Activated T-cell treated with anti-CD3 and anti-CD28 coated beads for 24 hours (primary cell): ENCODE results near the gene RNPEP.
"Not testable (repeated sequence)": the region's sequence is repeated elsewhere in the genome, so short reads cannot be mapped to it uniquely, and the experiment has no call there.

Experiments
- DNase-seq: peaks from one replicate; pipeline ENCODE4 v3.0.0-alpha.2; 2020; ENCODE audit warnings: low read depth

The RNPEP gene

DNA sequence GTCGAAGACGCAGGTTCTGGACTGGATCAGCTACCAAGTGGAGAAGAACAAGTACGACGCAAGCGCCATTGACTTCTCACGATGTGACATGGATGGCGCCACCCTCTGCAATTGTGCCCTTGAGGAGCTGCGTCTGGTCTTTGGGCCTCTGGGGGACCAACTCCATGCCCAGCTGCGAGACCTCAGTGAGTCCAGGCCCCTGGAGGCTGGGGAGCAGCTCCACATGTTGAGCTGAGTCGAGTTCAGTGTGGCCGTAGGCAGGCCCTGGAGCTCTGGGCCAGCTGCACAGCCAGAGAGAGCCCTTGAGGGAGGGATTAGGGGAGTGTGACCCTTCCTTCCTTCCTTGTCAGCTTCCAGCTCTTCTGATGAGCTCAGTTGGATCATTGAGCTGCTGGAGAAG lies 29.5 kb downstream of the RNPEP start:
- DNase-seq, result no peak

- DNase-seq, result no peak
Observed at GRCh38 chr1:202012544-202013478, 30.4 kb downstream of the RNPEP start.

GRCh38 chr1:202013603-202014002 lies 31.2 kb downstream of the RNPEP start:
- no peak for DNase-seq

GRCh38 chr1:202014060-202014459 lies 31.6 kb downstream of the RNPEP start:
- no peak for DNase-seq

DNA sequence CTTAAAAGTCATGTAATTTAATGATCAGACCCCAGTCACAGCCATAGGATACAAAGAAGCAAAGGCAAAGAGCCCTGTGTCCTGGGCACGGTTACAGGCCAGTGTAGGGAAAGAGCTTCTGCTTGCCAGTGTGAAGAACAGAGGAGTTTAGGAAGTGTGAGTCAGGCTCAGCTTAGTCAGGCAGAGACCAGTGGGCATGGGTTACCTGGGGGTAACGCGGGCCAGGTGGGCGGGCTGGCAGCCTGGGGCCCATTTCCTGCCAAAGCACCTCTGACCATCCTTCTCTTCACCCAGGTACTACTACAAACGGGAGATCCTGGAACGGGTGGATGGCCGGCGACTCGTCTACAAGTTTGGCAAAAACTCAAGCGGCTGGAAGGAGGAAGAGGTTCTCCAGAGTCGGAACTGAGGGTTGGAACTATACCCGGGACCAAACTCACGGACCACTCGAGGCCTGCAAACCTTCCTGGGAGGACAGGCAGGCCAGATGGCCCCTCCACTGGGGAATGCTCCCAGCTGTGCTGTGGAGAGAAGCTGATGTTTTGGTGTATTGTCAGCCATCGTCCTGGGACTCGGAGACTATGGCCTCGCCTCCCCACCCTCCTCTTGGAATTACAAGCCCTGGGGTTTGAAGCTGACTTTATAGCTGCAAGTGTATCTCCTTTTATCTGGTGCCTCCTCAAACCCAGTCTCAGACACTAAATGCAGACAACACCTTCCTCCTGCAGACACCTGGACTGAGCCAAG lies 32.6 kb downstream of the RNPEP start:
- DNase-seq, result no peak

DNA sequence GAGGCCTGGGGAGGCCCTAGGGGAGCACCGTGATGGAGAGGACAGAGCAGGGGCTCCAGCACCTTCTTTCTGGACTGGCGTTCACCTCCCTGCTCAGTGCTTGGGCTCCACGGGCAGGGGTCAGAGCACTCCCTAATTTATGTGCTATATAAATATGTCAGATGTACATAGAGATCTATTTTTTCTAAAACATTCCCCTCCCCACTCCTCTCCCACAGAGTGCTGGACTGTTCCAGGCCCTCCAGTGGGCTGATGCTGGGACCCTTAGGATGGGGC lies 33.2 kb downstream of the RNPEP start:
- DNase-seq, result no peak

DNA sequence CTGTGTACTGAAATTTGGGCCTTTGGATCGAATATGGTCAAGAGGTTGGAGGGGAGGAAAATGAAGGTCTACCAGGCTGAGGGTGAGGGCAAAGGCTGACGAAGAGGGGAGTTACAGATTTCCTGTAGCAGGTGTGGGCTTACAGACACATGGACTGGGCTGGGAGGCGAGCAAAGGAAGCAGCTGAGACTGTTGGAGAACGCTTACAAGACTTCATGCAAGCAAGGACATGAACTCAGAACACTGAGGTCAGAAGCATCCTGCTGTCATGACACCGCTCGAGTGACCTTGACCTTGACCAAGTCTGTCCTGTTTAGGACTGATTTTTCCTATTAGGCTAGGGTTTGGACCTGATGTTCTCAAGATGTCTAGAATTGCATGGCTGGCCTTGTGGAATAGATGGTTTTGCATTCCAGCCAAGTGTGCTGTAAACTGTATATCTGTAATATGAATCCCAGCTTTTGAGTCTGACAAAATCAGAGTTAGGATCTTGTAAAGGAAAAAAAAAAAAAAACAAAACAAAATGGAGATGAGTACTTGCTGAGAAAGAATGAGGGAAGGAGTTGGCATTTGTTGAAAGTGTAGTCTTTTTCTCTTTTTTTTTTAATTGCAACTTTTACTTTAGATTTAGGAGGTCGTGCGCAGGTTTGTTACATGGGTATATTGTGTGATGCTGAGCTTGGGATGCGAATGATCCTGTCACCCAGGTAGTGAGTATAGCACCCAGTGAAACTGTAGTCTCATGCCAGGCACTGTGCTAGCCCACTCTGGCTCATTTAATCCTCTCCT lies 33.8 kb downstream of the RNPEP start:
- DNase-seq, result no peak

DNA sequence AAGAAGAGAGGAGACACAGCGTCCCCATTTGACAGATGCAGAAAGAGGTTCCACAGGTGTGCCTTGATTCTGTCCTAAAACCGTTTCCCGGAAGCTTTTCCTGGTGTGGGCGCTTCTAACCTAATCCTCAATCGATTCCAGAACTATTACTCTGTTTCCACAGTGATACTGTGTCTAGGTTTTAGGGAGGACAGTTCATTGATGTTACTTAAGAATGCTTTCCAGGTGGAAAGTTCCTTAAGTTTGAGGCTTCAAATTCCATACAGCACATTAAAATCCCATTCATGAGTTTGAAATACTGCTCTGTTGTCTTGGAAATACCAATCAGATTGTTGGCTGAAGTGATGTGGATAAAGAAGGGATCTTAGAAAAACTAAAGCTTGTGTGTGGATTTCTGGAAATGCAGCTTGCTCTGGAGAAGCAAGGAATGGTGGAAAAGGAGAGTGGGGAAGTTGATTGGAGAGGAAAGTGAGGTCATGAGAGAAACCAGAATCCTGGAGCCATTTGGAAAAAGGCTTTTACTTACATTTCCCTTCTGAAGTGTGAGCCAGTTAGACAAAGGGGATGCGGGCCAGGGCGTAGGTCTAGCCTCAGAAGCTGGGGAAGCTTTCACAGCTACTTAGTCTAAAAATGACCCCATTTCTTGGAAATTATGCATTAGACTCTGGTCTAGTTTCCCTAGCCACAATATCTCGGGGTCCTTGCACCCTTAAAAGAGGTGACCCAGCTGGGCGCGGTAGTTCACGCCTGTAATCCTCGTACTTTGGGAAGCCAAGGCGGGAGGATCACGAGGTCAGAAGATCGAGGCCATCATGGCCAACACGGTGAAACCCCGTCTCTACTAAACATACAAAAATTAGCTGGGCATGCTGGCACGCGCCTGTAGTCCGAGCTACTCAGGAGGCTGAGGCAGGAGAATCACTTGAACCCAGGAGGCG lies 34.6 kb downstream of the RNPEP start:
- no peak for DNase-seq

DNA sequence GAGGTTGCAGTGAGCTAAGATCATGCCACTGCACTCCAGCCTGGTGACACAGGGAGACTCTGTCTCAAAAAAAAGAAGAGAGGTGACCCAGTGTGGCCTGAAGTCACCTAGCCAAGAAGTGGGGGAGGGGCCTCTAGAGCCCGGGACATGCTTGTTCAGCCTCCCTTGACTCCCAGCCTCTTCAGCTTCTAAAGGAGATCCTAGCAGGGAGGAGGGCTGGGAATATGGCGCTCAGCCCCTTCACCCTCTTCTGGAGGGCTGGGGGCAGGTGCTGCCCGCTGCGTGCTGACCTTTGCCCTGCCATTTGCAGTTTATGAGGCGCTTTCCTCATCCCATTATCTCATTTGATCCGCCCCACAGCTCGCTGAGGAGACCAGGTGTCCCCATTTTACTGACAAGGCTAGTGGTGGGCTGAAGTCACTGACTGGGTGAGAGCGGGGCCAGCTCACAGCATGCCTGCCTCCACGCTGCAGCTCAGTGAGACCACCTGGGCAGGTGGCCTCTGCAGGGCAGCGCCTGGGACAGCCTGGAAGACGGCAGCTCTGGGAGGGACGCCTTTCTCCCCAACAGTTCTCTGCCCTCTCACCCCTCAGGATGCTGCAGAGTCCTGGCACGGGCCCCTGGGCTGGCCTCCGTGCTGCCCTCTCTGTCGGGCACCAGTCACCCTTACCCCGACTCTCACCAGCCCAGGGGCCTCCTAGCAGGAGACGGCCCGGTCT lies 35.5 kb downstream of the RNPEP start:
- DNase-seq, result no peak

- no peak for DNase-seq
Observed at GRCh38 chr1:202018468-202019234, 36.2 kb downstream of the RNPEP start.

- not testable (repeated sequence) for DNase-seq
Observed at GRCh38 chr1:202019235-202019558, 36.7 kb downstream of the RNPEP start.

DNA sequence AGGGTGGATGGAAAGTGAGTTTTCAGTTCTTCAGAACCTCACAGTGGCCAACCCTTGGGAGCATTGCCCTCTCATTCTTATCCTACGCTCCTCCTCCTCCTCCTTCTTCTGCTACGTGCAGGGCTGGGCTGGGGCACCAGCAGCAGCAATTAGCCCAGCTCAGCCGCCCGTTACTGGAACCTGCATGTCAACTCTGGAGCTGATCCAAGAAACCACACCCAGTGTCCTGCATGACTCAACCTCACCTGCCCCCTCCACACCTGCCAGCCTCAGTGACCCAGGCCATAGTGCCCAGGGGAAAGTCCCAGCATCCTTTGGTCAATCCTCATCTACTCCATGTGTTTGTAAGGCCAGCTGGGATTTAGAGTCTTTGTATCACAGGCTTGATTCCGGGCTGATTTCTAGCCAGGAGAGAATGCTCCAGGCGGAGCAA lies 40.6 kb downstream of the RNPEP start:
- DNase-seq, result no peak

- no peak for DNase-seq
Observed at GRCh38 chr1:202029171-202029665, 46.8 kb downstream of the RNPEP start.

DNA sequence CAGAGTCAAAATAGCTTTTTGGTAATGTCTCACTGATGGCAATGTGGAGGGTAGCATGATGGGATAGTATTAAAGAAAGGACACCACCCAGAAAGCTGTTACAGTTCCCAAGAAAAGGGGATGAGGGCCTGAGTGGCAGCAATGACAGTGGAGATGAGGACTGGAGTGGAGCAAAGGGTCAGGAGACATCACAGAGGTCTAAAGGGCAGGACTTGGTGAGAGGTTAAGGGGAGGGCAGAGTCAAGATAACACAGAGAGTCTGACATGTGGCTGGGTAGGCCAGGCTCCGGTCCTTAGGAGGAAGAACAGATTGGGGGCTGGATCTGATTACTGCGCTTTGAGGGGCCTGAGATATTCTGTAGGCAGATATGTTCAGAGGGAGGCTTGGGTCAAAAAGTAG lies 47.3 kb downstream of the RNPEP start:
- DNase-seq, result no peak

DNA sequence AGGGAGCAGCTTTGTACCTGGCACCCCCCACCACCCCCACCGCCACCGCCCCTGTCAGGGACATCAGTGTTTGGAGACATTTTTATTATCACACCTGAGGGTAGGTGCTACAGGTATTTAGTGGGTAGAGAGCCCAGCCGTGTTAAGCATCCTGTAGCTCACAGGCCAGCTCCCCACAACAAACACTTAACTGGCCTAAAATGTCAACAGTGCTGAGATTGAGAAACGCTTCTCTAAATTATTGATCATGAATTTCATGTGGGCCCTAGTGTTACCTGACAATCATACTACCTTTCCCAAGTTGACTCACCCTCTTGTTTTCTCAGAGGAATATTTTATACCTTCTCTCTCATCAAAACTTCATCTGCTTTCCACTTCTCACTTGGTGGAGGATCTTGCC lies 49.3 kb downstream of the RNPEP start:
- DNase-seq, result no peak

DNA sequence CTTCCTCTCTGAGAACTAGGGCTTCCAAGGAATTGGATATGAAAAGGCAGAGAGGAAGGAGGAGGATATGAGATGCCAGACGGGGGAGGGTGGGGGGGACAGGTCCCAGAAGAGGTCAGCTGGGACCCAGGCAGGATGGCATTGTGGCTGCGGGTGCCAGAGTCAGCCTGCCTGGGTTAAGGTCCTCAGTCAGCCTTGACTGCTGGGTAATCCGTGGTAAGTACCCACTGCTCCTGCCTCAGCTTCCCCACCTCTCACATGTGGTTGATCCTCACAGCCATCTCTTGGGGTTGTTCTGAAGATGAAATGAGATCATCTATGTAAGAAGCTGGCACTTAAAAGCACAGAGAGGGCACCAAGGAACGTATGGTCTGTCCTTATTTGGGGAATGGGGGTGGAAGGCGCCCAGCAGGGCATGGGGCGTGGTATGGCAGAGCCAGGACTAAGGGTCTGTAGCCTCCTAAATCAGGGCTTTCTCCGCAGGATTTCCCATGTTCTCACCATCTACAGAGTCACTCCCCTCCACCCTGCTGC lies 51.8 kb downstream of the RNPEP start:
- no peak for DNase-seq

DNA sequence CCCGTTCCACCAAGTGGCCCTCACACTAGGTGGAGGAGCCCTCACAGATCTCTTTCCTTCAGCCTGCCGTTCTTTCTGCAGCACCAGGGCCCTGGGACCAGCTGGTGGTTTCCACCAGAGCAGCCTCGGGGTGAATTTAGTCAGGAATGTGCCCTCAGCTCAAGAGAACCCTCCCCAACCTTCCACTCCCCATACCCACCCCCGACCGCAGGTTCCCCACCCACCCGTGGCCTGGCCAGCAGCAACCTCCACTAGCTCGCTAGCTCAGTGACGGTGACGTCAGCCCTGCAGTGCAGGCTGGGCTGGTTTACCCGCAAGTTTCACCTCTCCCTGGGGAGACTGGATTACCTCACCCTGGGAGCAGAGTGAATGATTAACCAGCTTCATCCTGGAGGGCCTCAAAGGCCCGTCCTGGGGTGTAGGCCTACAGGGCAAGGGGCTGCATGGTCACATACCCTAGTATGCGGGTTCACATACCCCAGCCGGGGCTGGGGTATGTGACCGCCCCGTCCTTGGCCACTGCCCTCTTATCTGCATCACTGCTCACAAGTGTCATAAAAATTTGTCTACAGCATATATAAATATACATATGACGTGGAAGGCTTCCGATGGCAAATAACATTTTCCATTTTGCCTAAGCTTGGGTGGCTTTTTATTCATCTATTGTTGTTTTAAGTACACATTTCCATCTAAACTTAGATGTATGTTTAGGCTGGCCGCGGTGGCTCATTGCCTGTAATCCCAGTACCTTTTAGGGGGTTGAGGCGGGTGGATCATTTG lies 52.4 kb downstream of the RNPEP start:
- DNase-seq, result no peak

- no peak for DNase-seq
Observed at GRCh38 chr1:202036595-202037387, 54.3 kb downstream of the RNPEP start.
